GM21423 (cell line): ENCODE results near the gene TNFRSF9.
"Not testable (repeated sequence)": the region's sequence is repeated elsewhere in the genome, so short reads cannot be mapped to it uniquely, and the experiment has no call there.

Experiments
- ATAC-seq: cut with Tn5 transposase; IDR thresholded peaks from one replicate; pipeline ENCODE4 v1.9.1; 2021; ENCODE audit warnings: mild to moderate bottlenecking, moderate library complexity; ENCODE audit not compliant: unreplicated experiment

The TNFRSF9 gene

DNA sequence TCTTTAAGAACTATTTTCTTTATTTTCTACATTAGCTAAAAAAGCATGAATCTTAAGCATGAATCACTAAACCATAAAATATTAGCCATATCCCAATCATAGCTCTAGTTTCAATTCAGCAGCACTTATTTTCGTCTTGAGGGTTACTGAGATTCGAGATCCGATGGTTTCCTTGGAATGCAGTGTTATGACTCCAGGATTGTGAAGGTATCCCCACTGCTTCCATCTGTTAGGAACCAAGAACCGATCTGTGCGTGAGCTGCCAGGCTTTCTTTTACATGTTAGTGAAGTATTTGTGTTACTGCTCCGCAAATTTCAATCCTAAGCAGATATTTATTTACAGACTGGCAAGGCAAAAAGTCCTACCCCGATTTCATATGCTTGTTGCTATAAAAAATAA lies 18.8 kb downstream of the TNFRSF9 start:
- ATAC-seq, result no peak

GRCh38 chr1:7919880-7920279 lies 20.8 kb downstream of the TNFRSF9 start:
- no peak for ATAC-seq

- not testable (repeated sequence) for ATAC-seq
Measured at GRCh38 chr1:7917971-7918370, 22.7 kb downstream of the TNFRSF9 start.

GRCh38 chr1:7916501-7916830 lies 24.2 kb downstream of the TNFRSF9 start:
- ATAC-seq, result no peak

GRCh38 chr1:7915826-7916500 lies 24.7 kb downstream of the TNFRSF9 start:
- ATAC-seq, result no peak

- ATAC-seq, result no peak
Measured at GRCh38 chr1:7912743-7913557, 27.7 kb downstream of the TNFRSF9 start.

- no peak for ATAC-seq
Measured at GRCh38 chr1:7912145-7912544, 28.5 kb downstream of the TNFRSF9 start.

GRCh38 chr1:7905262-7905661 lies 35.4 kb downstream of the TNFRSF9 start:
- no peak for ATAC-seq

GRCh38 chr1:7902478-7903085 lies 38.1 kb downstream of the TNFRSF9 start:
- ATAC-seq, result no peak

- ATAC-seq, result no peak
Measured at GRCh38 chr1:7899741-7900140, 40.9 kb downstream of the TNFRSF9 start.

GRCh38 chr1:7898962-7899361 lies 41.7 kb downstream of the TNFRSF9 start:
- ATAC-seq, result no peak

DNA sequence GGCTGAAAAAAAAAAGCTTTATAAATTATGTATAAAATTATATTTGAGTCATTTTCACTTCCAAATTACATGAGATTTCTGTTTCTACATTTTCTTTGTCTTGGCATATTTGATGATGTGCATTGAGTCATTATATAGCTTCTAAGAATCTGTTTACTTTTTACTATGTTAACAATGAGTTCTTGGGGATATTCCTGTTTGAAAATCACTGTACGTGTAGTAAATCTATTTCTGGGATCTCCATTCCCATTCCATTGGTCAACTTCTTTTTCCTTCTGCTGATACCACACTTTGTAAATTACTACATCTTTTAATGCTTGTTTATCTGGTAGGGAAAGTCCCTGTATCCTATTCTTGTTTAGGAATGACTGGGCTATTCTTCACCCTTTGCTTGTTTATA lies 43.6 kb downstream of the TNFRSF9 start:
- no peak for ATAC-seq

- no peak for ATAC-seq
Measured at GRCh38 chr1:7893529-7894180, 47.0 kb downstream of the TNFRSF9 start.

- ATAC-seq, result no peak
Measured at GRCh38 chr1:7891804-7892203, 48.8 kb downstream of the TNFRSF9 start.

GRCh38 chr1:7890853-7891252 lies 49.8 kb downstream of the TNFRSF9 start:
- ATAC-seq, result no peak

DNA sequence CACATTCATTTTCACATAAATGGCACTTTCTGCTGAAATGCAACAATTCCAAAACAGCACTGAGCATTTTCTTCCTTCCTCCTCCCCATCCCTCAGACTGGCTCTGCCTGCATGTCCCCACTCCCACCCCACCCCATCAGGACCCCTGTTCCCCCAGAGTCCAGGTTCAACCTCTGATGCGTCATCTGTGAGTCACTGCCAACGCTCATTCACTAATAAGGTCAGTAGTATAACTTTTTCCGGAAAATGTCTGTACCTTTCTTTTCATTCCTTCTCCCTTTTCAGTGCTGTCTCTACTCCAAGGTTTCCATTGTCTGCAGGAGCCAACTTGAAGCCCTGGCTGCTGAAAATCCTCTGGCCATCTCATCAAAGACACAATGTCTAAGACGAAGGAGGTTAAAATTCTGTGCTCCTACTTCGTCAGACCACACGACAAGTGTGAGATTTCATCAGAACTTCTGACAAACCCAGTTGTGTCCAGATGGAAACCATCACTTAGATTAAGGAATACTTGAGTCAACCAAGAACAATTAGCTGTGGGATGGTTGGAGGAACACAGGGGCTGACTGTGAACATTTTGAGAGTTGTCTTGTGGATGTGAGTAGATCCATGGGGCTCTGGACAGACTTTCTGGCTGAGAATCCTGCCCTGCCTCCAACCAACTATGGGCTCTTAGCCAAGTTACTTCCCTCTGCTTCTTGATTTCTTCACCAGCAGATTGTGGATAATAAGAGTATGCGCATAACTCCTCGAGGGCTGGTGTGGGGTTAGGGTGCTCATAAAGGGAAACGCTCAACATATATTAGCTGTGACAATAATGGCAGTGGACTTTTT lies 52.2 kb downstream of the TNFRSF9 start:
- no peak for ATAC-seq

DNA sequence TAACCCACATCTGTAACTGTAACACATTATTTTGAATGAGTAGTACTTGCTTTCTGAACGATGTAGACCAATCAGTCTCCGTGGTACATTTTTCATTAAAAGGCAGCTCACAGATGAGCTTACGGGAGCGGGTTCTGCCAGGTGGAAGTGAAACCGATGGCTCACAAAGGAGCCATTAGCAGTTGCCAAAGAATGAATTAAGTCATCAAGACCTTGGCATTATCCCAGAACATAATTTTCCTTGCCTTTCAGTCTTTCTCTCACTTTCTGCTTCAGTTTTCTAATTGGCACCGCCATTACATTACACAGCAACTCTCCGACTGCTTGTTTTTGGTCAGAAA lies 54.3 kb downstream of the TNFRSF9 start:
- no peak for ATAC-seq

- ATAC-seq, result no peak
Measured at GRCh38 chr1:7885513-7886404, 54.9 kb downstream of the TNFRSF9 start.

GRCh38 chr1:7884757-7885156 lies 55.9 kb downstream of the TNFRSF9 start:
- ATAC-seq, result no peak

DNA sequence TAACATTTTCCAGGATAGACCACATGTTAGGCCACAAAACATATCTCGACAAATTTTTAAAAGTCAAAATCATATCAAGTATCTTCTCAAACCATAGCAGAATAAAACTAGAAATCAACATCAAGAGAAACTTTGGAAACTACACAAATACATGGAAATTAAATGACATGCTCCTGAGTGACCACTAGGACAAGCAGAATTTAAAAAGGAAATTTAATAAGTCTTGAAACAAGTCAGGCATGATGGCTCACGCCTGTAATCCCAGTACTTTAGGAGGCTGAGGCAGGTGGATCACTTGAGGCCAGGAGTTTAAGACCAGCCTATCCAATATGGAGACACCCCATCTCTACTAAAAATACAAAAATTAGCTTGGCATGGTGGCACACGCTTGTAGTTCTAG lies 61.4 kb downstream of the TNFRSF9 start:
- no peak for ATAC-seq
